Lung (tissue), 12 donors: Measurements from ENCODE around the gene CYB561D1. TPM values are rescaled to one million over a fixed set of nuclear protein-coding genes. Genes with fewer than 3 reads are reported as not detected.

Experiments
- ATAC-seq: fragments of 200-7000 bp; cut with Tn5 transposase; one replicate; pipeline ENCODE4 v1.9.1; 2020; ENCODE audit warnings: moderate number of reproducible peaks; ENCODE audit not compliant: insufficient read depth, low FRiP score
- DNase-seq, 3 donors: peaks; one replicate each; pipeline ENCODE4 v3.0.0-alpha.2; 2013 to 2017
- H3K27ac ChIP-seq, 2 donors: one replicate each; pipeline ENCODE4 v1.5.1; 2013; ENCODE audit warnings: mild to moderate bottlenecking in 2 of 2, moderate library complexity in 2 of 2, control low read depth in 1 of 2, inconsistent platforms in 1 of 2, low read depth in 1 of 2, low read length in 1 of 2
- H3K27me3 ChIP-seq, 3 donors: one replicate each; pipeline ENCODE4 v1.5.1; 2013; ENCODE audit warnings: low read length in 2 of 3; ENCODE audit not compliant: control insufficient read depth in 3 of 3, insufficient read depth in 3 of 3
- H3K36me3 ChIP-seq, 4 donors: one replicate each; pipeline ENCODE4 v1.5.1; 2013; ENCODE audit warnings: low read length in 4 of 4, mild to moderate bottlenecking in 1 of 4, moderate library complexity in 1 of 4; ENCODE audit not compliant: control insufficient read depth in 4 of 4, insufficient read depth in 4 of 4
- H3K4me1 ChIP-seq, 5 donors: one replicate each; pipeline ENCODE4 v1.5.1; 2013; ENCODE audit warnings: low read length in 5 of 5, mild to moderate bottlenecking in 2 of 5, moderate library complexity in 1 of 5; ENCODE audit not compliant: control insufficient read depth in 5 of 5, insufficient read depth in 5 of 5
- H3K4me3 ChIP-seq: one replicate; pipeline ENCODE4 v1.5.1; 2013; ENCODE audit warnings: mild to moderate bottlenecking, control low read depth, moderate library complexity
- H3K9ac ChIP-seq, 2 donors: one replicate each; pipeline ENCODE4 v1.5.1; 2013; ENCODE audit warnings: low read length in 2 of 2, control low read depth in 1 of 2; ENCODE audit not compliant: insufficient read depth in 1 of 2
- H3K9me3 ChIP-seq, 4 donors: one replicate each; pipeline ENCODE4 v1.5.1; 2013; ENCODE audit warnings: low read length in 3 of 4, mild to moderate bottlenecking in 1 of 4, moderate library complexity in 1 of 4; ENCODE audit not compliant: control insufficient read depth in 4 of 4, insufficient read depth in 3 of 4
- WGBS, 2 donors: extraction: QIAGEN DNeasy Blood & Tissue Kit; methylation state at CpG; one replicate each; pipeline ENCODE4 v1.1.7; 2013; 5-methylcytosine and 5-hydroxymethylcytosine counted together
- polyA plus RNA-seq, 2 donors: library from polyadenylated mRNA; stranded (reverse); fragments of 200-250 nt; gene quantifications; one replicate each; pipeline ENCODE4 v1.2.1, GENCODE V29; 2013
- total RNA-seq, 2 donors: library from RNA; depleted of rRNA in 1 of 2; stranded (reverse); fragments of >200 nt in 1 of 2; gene quantifications; one replicate each; pipeline ENCODE4 v1.2.1, GENCODE V29; 2014 to 2021
- TF ChIP-seq, protein P1 (sequence below): IDR thresholded peaks from 2 replicates; pipeline ENCODE4 v1.5.1; 2012; ENCODE audit warnings: mild to moderate bottlenecking; ENCODE audit errors: control extremely low read depth, extremely low read depth
- donor health status: control.
- donor health status: control.
- donor health status: Bipolar disorder and iron deficiency.
- donor health status: healthy.
- donor health status: DM: yes; HTN: yes; CAD: no.

Gene CYB561D1
- total and polyA plus RNA-seq, 4 donors, result 3.4 to 13.6 (median 6.2) TPM

DNA sequence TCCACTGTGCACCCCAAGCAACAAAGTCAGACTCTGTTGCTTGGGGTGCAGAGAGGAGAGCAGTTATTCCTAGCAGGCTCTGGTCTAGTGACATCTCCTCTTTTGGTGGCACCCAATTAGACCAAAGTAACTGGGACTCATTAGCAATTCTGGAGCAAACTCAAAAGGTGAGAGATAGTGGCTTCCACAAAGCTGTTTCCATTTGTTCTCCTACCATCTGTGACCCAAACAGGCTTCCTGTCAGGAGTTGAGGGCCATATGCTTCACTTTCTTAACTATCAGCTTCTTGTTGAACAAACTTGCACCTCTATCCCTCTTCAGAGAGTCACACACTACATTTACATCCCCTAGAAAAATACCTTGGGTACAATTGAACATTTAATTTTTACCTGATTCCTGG is 11.7 kb upstream of the CYB561D1 start:
- Histone ChIP-seq H3K4me1 (peaks cover 0 to 16% (median 6%) of the 10 kb centered on the region in 5 donors), H3K9me3 (no peaks in the 10 kb centered on the region), H3K9ac (no peak overlapping the region), H3K4me3 (no peak overlapping the region), H3K36me3 (peaks cover 0 to 2% (median 0%) of the 10 kb centered on the region in 4 donors), H3K27me3 (peaks cover 0 to 12% (median 7%) of the 10 kb centered on the region in 3 donors), H3K27ac (no peak overlapping the region)
- TF ChIP-seq, protein P1, sequence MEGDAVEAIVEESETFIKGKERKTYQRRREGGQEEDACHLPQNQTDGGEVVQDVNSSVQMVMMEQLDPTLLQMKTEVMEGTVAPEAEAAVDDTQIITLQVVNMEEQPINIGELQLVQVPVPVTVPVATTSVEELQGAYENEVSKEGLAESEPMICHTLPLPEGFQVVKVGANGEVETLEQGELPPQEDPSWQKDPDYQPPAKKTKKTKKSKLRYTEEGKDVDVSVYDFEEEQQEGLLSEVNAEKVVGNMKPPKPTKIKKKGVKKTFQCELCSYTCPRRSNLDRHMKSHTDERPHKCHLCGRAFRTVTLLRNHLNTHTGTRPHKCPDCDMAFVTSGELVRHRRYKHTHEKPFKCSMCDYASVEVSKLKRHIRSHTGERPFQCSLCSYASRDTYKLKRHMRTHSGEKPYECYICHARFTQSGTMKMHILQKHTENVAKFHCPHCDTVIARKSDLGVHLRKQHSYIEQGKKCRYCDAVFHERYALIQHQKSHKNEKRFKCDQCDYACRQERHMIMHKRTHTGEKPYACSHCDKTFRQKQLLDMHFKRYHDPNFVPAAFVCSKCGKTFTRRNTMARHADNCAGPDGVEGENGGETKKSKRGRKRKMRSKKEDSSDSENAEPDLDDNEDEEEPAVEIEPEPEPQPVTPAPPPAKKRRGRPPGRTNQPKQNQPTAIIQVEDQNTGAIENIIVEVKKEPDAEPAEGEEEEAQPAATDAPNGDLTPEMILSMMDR, result no peak
- ATAC-seq (no peak), DNase-seq (no peak)

DNA sequence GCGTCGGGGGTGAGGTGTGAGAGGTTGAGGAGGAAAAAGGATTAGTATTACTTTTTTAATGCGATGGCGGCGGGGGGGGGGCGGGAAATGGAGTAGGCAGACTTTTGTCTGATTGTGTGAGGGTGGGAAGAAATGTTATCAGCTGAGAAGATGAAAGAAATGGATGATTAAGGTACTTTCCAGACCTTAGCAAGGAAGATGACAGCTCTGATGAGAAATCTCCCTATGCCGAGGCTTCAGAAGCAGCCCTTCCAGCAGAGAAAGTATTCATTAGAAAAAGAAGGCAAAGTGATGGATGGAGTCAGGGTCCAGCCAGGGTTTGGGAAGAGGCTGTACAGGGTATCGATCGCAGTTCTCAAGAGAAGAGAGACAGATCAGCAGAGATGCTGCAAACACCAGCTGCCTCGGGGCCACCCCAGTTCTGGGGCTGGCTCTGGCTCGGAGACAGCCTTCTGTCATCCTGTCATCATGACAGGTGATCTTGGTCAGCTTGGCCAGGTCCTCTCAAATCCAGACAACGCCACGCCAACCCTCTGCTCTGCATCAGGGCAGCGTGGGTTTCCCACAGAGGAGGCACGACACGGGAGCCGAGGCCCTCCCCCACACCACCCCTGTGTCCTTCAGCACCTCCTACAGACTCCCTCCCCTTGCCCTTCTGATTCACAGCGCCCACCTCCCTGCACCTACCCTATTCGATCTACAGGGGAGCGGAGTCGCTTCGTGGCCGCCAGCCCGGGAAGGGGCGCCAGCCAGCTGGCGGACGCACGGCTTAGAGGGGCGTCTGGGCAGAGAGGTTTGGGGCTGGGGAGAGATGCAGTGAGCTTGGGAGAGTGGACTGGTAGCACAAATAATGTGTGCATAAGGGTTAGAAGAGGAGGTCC is 10.9 kb upstream of the CYB561D1 start:
- TF ChIP-seq, protein P1, result no peak
- DNase-seq (no peak), ATAC-seq (no peak)
- H3K27me3 ChIP-seq, result peaks cover 0 to 12% (median 6%) of the 10 kb centered on the region in 3 donors
- H3K4me1 ChIP-seq, result peaks cover 0 to 23% (median 6%) of the 10 kb centered on the region in 5 donors
- 12 to 13% methylated on average over 29 of the region's 29 CpGs for WGBS, 2 donors
- H3K4me3 ChIP-seq, result no peak overlapping the region
- no peaks in the 10 kb centered on the region for H3K9me3 ChIP-seq
- no peak overlapping the region for H3K27ac ChIP-seq
- H3K9ac ChIP-seq, result no peak overlapping the region
- peaks cover 0 to 5% (median 2%) of the 10 kb centered on the region in 4 donors for H3K36me3 ChIP-seq

DNA sequence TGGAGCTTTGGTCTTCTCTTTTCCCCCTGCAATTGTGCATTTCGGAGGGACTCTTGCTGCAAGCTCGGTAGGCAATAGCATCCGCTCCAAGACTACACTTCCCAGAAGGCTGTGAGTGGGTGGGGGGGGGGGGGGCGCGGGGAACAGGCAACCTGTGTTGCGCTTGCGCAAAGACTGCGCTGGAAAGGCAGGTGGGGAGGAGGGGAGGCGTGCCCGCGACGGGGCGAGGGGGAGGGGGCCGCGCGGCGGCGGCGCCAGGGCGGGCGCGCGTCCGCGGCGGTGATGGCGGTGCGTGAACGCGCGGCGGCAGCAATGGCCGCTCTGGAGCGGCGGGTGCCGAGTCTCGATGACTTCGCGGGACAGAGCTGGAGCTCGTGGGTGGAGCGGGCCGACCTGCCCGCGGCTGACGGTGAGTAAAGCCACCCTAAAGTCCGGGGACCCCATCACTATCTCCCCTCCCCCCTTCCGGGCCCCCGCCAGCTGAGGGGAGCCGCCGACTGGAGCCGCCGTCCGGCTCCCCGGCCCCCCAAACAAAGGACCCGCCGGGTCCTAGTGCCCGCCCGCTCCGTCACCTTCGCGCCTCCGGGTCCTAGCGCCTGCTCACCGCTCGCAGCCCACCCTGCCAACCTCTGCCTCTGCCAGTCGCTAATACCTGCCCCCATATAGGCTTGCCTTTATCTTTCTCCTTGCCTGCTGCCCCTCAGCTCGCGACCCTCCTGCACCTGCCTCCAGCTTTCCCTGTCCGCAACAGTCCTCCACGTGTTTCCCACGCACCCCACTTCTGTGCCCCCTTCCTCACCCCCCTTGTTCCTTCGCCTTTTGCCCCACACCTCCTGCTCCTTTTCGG is 10.0 kb upstream of the CYB561D1 start, which contains the start of gene ATXN7L2:
TSS of gene ATXN7L2 (plus strand) at position 234 of the 847 bp plus-strand sequence. CDS start at position 283, 49 bp downstream.
- ATAC-seq (peak; percentile 97), DNase-seq (peak; percentile 94 to 98 (median 97))
- H3K4me3 ChIP-seq, result peak within 1 kb of the TSS; percentile 73
- no peaks in the 10 kb centered on the region for H3K9me3 ChIP-seq
- peaks cover 0 to 12% (median 2%) of the 10 kb centered on the region in 3 donors for H3K27me3 ChIP-seq
- H3K36me3 ChIP-seq, result peaks cover 0 to 10% (median 5%) of the 10 kb centered on the region in 4 donors
- 0 to 1% methylated on average over 58 to 73 of the region's 73 CpGs for WGBS, 2 donors
- TF ChIP-seq, protein P1, result no peak
- H3K4me1 ChIP-seq, result peaks cover 0 to 23% (median 6%) of the 10 kb centered on the region in 5 donors
- H3K27ac ChIP-seq, result peak within 1 kb of the TSS; percentile 91 to 94
- H3K9ac ChIP-seq, result peak within 1 kb of the TSS; percentile 46 to 78
